Testis (tissue), 2 donors: ENCODE measurements around the gene SIPA1L3.

Experiments
- POLR2A ChIP-seq: fragments of 450-650 bp; IDR thresholded peaks from one replicate; pipeline ENCODE4 v1.6.1; 2017; ENCODE audit warnings: antibody characterized with exemption, mild to moderate bottlenecking, moderate library complexity
- TF ChIP-seq, protein P1 (sequence below), 3 experiments: fragments of 450-650 bp in 2 of 3; fragments of 200-600 bp in 1 of 3; sonication (generic) in 1 of 3; IDR thresholded peaks; one replicate each; pipeline ENCODE4 v1.5.1; 2016 to 2019; ENCODE audit warnings: antibody characterized with exemption in 3 of 3, mild to moderate bottlenecking in 2 of 3, moderate library complexity in 1 of 3

DNA sequence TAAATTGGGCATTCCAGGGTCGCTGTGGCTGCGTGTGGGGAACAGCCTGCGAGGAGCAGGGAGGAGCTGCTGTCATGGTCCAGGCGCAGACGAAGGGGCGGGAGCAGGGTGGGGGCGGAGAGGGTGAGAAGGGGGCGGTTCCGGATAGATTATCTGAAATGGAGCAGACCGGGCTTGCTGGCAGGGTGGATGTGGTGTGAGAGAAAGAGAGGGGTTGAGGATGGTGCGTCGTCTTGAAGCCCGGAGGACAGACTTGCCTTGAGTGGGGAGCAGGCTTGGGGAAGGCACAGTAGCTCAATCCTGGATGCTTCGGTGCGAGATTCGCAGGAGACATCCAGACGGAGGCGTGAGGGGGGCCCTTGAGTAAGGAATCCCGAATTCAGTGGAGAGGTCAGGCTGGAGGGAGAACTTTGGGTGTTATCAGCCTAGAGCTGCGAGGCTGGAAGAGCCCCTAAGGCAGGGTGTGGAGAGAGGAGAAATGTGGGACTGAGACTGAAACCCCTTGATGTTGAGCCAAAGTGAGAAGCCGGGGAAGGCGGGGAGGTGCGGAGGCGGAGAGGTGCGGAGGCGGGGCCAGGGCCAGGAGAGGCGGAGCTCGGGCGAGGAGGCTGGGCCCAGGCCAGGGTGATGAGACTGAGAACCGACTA, 276.4 kb downstream of the SIPA1L3 start:
- TF ChIP-seq, protein P1, sequence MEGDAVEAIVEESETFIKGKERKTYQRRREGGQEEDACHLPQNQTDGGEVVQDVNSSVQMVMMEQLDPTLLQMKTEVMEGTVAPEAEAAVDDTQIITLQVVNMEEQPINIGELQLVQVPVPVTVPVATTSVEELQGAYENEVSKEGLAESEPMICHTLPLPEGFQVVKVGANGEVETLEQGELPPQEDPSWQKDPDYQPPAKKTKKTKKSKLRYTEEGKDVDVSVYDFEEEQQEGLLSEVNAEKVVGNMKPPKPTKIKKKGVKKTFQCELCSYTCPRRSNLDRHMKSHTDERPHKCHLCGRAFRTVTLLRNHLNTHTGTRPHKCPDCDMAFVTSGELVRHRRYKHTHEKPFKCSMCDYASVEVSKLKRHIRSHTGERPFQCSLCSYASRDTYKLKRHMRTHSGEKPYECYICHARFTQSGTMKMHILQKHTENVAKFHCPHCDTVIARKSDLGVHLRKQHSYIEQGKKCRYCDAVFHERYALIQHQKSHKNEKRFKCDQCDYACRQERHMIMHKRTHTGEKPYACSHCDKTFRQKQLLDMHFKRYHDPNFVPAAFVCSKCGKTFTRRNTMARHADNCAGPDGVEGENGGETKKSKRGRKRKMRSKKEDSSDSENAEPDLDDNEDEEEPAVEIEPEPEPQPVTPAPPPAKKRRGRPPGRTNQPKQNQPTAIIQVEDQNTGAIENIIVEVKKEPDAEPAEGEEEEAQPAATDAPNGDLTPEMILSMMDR (IDR thresholded peaks at IDR 0.05) = no peak
- TF ChIP-seq POLR2A = no peak
